GM12874 (cell line): Measurements from ENCODE around the gene MYO10.

Source experiments
- CTCF ChIP-seq: IDR thresholded peaks from 2 replicates; pipeline ENCODE4 v1.5.1; 2011; ENCODE audit warnings: low read depth, mild to moderate bottlenecking, control low read depth, low read length, moderate library complexity; ENCODE audit not compliant: insufficient read depth

The MYO10 gene

GRCh38 chr5:16690243-16690852, 245.7 kb downstream of the MYO10 start:
- peak; percentile 86 for TF ChIP-seq CTCF

GRCh38 chr5:16687898-16688297, 248.2 kb downstream of the MYO10 start:
- TF ChIP-seq CTCF = no peak

- TF ChIP-seq CTCF = no peak
Measured at GRCh38 chr5:16685069-16685468, 251.0 kb downstream of the MYO10 start.

GRCh38 chr5:16681876-16682275, 254.2 kb downstream of the MYO10 start:
- TF ChIP-seq CTCF = no peak

GRCh38 chr5:16679863-16680262, 256.2 kb downstream of the MYO10 start:
- peak; percentile 20; the same call in 1 of the 2 replicates for TF ChIP-seq CTCF

- no peak for TF ChIP-seq CTCF
Measured at GRCh38 chr5:16679190-16679589, 256.9 kb downstream of the MYO10 start.

GRCh38 chr5:16675806-16676205, 260.3 kb downstream of the MYO10 start:
- TF ChIP-seq CTCF = no peak

GRCh38 chr5:16674750-16675149, 261.3 kb downstream of the MYO10 start:
- TF ChIP-seq CTCF = no peak
